Measurements from ENCODE around the gene MRPL34.

GRCh38 chr19:17256130-17256529 is 49.5 kb upstream of the MRPL34 start:
- no peak for TF ChIP-seq EZH2 (IDR thresholded peaks at IDR 0.05; ENCODE audit: borderline replicate concordance, low read length)
- TF ChIP-seq, protein P1, sequence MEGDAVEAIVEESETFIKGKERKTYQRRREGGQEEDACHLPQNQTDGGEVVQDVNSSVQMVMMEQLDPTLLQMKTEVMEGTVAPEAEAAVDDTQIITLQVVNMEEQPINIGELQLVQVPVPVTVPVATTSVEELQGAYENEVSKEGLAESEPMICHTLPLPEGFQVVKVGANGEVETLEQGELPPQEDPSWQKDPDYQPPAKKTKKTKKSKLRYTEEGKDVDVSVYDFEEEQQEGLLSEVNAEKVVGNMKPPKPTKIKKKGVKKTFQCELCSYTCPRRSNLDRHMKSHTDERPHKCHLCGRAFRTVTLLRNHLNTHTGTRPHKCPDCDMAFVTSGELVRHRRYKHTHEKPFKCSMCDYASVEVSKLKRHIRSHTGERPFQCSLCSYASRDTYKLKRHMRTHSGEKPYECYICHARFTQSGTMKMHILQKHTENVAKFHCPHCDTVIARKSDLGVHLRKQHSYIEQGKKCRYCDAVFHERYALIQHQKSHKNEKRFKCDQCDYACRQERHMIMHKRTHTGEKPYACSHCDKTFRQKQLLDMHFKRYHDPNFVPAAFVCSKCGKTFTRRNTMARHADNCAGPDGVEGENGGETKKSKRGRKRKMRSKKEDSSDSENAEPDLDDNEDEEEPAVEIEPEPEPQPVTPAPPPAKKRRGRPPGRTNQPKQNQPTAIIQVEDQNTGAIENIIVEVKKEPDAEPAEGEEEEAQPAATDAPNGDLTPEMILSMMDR (conservative IDR thresholded peaks at IDR 0.05 in 1 of 2, IDR thresholded peaks at IDR 0.05 in 1 of 2; ENCODE audit: extremely low read depth in 1 of 2, insufficient read depth in 1 of 2, low read depth in 1 of 2, low read length in 2 of 2) = no peak

Measured in mammary epithelial cell (primary cell).